HepG2 (cell line): ENCODE results near the gene SLC1A5. TPM values are rescaled to one million over a fixed set of nuclear protein-coding genes. Genes with fewer than 3 reads are reported as not detected.

Experiments
- CCDC6 ChIP-seq: sonication (generic); formaldehyde crosslinking; IDR thresholded peaks from 2 replicates; pipeline ENCODE4 v1.8.1; 2022; ENCODE audit warnings: mild to moderate bottlenecking, missing genetic modification reagents, moderate library complexity
- DMAP1 ChIP-seq: IDR thresholded peaks from 2 replicates; pipeline ENCODE4 v1.6.1; 2016
- FOXK1 ChIP-seq: sonication (generic); formaldehyde crosslinking; IDR thresholded peaks from 2 replicates; pipeline ENCODE4 v1.4.0; 2020; ENCODE audit warnings: low read depth, missing genetic modification reagents, borderline replicate concordance
- HDAC2 ChIP-seq: sonication (generic); formaldehyde crosslinking; IDR thresholded peaks from 2 replicates; pipeline ENCODE4 v1.4.0; 2020; ENCODE audit warnings: missing genetic modification reagents
- NFE2L2 ChIP-seq: fragments of 150-350 bp; IDR thresholded peaks from 2 replicates; pipeline ENCODE4 v1.6.1; 2014; ENCODE audit warnings: low read length
- RXRB ChIP-seq: IDR thresholded peaks from 2 replicates; pipeline ENCODE4 v1.6.1; 2016; ENCODE audit warnings: borderline replicate concordance, missing genetic modification reagents, missing compliant biosample characterization
- ZBTB20 ChIP-seq: sonication (generic); formaldehyde crosslinking; IDR thresholded peaks from 2 replicates; pipeline ENCODE4 v1.8.1; 2023; ENCODE audit warnings: missing genetic modification reagents, low read depth, mild to moderate bottlenecking, borderline replicate concordance
- ZNF232 ChIP-seq: sonication (generic); formaldehyde crosslinking; IDR thresholded peaks from 2 replicates; pipeline ENCODE4 v1.4.0; 2020; ENCODE audit warnings: missing genetic modification reagents, borderline replicate concordance
- ZNF30 ChIP-seq: sonication (generic); formaldehyde crosslinking; IDR thresholded peaks from 2 replicates; pipeline ENCODE4 v1.5.0; 2020; ENCODE audit warnings: mild to moderate bottlenecking, missing genetic modification reagents
- ZNF317 ChIP-seq: sonication (generic); formaldehyde crosslinking; IDR thresholded peaks from 2 replicates; pipeline ENCODE4 v1.5.0; 2020; ENCODE audit warnings: mild to moderate bottlenecking, missing genetic modification reagents
- ZNF431 ChIP-seq: sonication (generic); formaldehyde crosslinking; IDR thresholded peaks from 2 replicates; pipeline ENCODE4 v1.9.0; 2022; ENCODE audit warnings: missing genetic modification reagents, low read depth, mild to moderate bottlenecking, borderline replicate concordance
- ZNF879 ChIP-seq: sonication (generic); formaldehyde crosslinking; IDR thresholded peaks from 2 replicates; pipeline ENCODE4 v1.8.1; 2023; ENCODE audit warnings: missing genetic modification reagents
- ZSCAN9 ChIP-seq: IDR thresholded peaks from 2 replicates; pipeline ENCODE4 v1.6.1; 2016; ENCODE audit warnings: borderline replicate concordance
- polyA plus RNA-seq, 8 experiments: library from polyadenylated mRNA; depleted of rRNA in 3 of 8; stranded (reverse) in 7 of 8; unstranded in 1 of 8; fragments of >200 nt; fragmentation: Illumina TruSeq in 4 of 8; extraction: Trizol in 4 of 8; gene quantifications; 2 replicates each; pipeline versions ENCODE4 v1.2.1 to v1.2.3, GENCODE V29; 2011 to 2016; ENCODE audit warnings: low read depth in 4 of 8, missing spikeins in 1 of 8, mixed read lengths in 1 of 8; ENCODE audit not compliant: insufficient read depth in 1 of 8
- total RNA-seq, 5 experiments: library from RNA; depleted of rRNA; stranded (reverse); fragments of >200 nt; fragmentation: Illumina TruSeq; extraction: Trizol; gene quantifications; 2 replicates each; pipeline ENCODE4 v1.2.3, GENCODE V29; 2016; ENCODE audit warnings: low read depth in 1 of 5
- TF ChIP-seq, protein P1 (sequence below): sonication (generic); formaldehyde crosslinking; IDR thresholded peaks from 2 replicates; pipeline ENCODE4 v1.4.0; 2020; ENCODE audit warnings: missing genetic modification reagents
- TF ChIP-seq, protein P2 (sequence below): IDR thresholded peaks from 2 replicates; pipeline ENCODE4 v1.6.1; 2016; ENCODE audit warnings: low read depth
- TF ChIP-seq, protein P3 (sequence below): IDR thresholded peaks from 2 replicates; pipeline ENCODE4 v1.6.1; 2018; ENCODE audit warnings: missing genetic modification reagents, mild to moderate bottlenecking, missing compliant biosample characterization
- TF ChIP-seq, protein P4 (sequence below): sonication (generic); formaldehyde crosslinking; IDR thresholded peaks from 2 replicates; pipeline ENCODE4 v1.4.0; 2020; ENCODE audit warnings: missing genetic modification reagents, borderline replicate concordance
- TF ChIP-seq, protein P5 (sequence below): sonication (generic); formaldehyde crosslinking; IDR thresholded peaks from 2 replicates; pipeline ENCODE4 v1.4.0; 2020; ENCODE audit warnings: missing genetic modification reagents, borderline replicate concordance

SLC1A5 gene
- total and polyA plus RNA-seq, 2 of the 13 experiments (the other 11 are each of a cell fraction or from before 2014, with no cell fraction given) = 120 to 159 TPM

DNA sequence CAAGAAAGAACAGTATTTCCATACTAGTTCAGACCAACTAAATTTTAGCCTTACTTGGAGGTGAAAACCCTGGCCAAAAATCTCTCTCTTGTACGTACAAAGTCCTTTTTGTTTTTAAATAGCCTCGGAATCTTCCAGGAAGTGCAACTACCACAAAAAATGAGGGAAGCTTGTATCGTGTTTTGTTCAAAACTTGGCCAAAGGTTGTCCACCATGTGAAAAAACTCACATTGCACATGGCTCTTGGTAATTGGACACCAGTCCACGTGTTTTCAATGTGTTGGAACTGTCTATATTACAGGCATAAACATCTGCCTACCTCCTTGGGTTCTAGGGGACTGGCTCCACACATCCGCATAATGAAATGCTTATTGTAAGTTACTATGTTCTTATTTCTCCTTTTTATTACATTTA is 27.0 kb downstream of the SLC1A5 start (continued):
- TF ChIP-seq ZNF431 (CRISPR knock-in tag) = no peak
- TF ChIP-seq, protein P1, sequence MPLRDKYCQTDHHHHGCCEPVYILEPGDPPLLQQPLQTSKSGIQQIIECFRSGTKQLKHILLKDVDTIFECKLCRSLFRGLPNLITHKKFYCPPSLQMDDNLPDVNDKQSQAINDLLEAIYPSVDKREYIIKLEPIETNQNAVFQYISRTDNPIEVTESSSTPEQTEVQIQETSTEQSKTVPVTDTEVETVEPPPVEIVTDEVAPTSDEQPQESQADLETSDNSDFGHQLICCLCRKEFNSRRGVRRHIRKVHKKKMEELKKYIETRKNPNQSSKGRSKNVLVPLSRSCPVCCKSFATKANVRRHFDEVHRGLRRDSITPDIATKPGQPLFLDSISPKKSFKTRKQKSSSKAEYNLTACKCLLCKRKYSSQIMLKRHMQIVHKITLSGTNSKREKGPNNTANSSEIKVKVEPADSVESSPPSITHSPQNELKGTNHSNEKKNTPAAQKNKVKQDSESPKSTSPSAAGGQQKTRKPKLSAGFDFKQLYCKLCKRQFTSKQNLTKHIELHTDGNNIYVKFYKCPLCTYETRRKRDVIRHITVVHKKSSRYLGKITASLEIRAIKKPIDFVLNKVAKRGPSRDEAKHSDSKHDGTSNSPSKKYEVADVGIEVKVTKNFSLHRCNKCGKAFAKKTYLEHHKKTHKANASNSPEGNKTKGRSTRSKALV (CRISPR knock-in tag) = peak; percentile 85
- TF ChIP-seq, protein P2, sequence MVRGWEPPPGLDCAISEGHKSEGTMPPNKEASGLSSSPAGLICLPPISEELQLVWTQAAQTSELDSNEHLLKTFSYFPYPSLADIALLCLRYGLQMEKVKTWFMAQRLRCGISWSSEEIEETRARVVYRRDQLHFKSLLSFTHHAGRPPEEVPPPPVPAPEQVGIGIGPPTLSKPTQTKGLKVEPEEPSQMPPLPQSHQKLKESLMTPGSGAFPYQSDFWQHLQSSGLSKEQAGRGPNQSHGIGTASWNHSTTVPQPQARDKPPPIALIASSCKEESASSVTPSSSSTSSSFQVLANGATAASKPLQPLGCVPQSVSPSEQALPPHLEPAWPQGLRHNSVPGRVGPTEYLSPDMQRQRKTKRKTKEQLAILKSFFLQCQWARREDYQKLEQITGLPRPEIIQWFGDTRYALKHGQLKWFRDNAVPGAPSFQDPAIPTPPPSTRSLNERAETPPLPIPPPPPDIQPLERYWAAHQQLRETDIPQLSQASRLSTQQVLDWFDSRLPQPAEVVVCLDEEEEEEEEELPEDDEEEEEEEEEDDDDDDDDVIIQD (CRISPR knock-in tag) = peak; percentile 33; the same call in 1 of the 2 replicates
- peak; percentile 75; the same call in 1 of the 2 replicates for TF ChIP-seq ZSCAN9
- TF ChIP-seq ZNF317 = no peak
- TF ChIP-seq CCDC6 (CRISPR knock-in tag) = 0 out of 2 replicates have a peak, but pooled peaks have one; percentile 32
- TF ChIP-seq FOXK1 (CRISPR knock-in tag) = 0 out of 2 replicates have a peak, but pooled peaks have one; percentile 20
- TF ChIP-seq ZNF30 (CRISPR knock-in tag) = peak; percentile 73; the same call in 1 of the 2 replicates
- TF ChIP-seq NFE2L2 = no peak
- TF ChIP-seq, protein P3, sequence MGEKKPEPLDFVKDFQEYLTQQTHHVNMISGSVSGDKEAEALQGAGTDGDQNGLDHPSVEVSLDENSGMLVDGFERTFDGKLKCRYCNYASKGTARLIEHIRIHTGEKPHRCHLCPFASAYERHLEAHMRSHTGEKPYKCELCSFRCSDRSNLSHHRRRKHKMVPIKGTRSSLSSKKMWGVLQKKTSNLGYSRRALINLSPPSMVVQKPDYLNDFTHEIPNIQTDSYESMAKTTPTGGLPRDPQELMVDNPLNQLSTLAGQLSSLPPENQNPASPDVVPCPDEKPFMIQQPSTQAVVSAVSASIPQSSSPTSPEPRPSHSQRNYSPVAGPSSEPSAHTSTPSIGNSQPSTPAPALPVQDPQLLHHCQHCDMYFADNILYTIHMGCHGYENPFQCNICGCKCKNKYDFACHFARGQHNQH (CRISPR knock-in tag) = peak; percentile 39; the same call in 1 of the 2 replicates
- TF ChIP-seq, protein P4, sequence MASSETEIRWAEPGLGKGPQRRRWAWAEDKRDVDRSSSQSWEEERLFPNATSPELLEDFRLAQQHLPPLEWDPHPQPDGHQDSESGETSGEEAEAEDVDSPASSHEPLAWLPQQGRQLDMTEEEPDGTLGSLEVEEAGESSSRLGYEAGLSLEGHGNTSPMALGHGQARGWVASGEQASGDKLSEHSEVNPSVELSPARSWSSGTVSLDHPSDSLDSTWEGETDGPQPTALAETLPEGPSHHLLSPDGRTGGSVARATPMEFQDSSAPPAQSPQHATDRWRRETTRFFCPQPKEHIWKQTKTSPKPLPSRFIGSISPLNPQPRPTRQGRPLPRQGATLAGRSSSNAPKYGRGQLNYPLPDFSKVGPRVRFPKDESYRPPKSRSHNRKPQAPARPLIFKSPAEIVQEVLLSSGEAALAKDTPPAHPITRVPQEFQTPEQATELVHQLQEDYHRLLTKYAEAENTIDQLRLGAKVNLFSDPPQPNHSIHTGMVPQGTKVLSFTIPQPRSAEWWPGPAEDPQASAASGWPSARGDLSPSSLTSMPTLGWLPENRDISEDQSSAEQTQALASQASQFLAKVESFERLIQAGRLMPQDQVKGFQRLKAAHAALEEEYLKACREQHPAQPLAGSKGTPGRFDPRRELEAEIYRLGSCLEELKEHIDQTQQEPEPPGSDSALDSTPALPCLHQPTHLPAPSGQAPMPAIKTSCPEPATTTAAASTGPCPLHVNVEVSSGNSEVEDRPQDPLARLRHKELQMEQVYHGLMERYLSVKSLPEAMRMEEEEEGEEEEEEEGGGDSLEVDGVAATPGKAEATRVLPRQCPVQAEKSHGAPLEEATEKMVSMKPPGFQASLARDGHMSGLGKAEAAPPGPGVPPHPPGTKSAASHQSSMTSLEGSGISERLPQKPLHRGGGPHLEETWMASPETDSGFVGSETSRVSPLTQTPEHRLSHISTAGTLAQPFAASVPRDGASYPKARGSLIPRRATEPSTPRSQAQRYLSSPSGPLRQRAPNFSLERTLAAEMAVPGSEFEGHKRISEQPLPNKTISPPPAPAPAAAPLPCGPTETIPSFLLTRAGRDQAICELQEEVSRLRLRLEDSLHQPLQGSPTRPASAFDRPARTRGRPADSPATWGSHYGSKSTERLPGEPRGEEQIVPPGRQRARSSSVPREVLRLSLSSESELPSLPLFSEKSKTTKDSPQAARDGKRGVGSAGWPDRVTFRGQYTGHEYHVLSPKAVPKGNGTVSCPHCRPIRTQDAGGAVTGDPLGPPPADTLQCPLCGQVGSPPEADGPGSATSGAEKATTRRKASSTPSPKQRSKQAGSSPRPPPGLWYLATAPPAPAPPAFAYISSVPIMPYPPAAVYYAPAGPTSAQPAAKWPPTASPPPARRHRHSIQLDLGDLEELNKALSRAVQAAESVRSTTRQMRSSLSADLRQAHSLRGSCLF (CRISPR knock-in tag) = peak; percentile 69; the same call in 1 of the 2 replicates
- TF ChIP-seq ZNF879 (CRISPR knock-in tag) = 0 out of 2 replicates have a peak, but pooled peaks have one; percentile 48
- TF ChIP-seq ZNF232 = peak; percentile 92
- TF ChIP-seq DMAP1 (CRISPR knock-in tag) = no peak
- peak; percentile 87 for TF ChIP-seq RXRB (CRISPR knock-in tag)
- peak; percentile 43; the same call in 1 of the 2 replicates for TF ChIP-seq ZBTB20
- TF ChIP-seq, protein P5, sequence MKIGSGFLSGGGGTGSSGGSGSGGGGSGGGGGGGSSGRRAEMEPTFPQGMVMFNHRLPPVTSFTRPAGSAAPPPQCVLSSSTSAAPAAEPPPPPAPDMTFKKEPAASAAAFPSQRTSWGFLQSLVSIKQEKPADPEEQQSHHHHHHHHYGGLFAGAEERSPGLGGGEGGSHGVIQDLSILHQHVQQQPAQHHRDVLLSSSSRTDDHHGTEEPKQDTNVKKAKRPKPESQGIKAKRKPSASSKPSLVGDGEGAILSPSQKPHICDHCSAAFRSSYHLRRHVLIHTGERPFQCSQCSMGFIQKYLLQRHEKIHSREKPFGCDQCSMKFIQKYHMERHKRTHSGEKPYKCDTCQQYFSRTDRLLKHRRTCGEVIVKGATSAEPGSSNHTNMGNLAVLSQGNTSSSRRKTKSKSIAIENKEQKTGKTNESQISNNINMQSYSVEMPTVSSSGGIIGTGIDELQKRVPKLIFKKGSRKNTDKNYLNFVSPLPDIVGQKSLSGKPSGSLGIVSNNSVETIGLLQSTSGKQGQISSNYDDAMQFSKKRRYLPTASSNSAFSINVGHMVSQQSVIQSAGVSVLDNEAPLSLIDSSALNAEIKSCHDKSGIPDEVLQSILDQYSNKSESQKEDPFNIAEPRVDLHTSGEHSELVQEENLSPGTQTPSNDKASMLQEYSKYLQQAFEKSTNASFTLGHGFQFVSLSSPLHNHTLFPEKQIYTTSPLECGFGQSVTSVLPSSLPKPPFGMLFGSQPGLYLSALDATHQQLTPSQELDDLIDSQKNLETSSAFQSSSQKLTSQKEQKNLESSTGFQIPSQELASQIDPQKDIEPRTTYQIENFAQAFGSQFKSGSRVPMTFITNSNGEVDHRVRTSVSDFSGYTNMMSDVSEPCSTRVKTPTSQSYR (CRISPR knock-in tag) = no peak
- TF ChIP-seq HDAC2 (CRISPR knock-in tag) = 0 out of 2 replicates have a peak, but pooled peaks have one; percentile 24
